ENCODE measurements around the gene MAMDC4. TPM values are rescaled to one million over a fixed set of nuclear protein-coding genes. Genes with fewer than 3 reads are reported as not detected.

The MAMDC4 gene
- total RNA-seq, 1 donor from 2014 or later: 20.6 TPM

Small RNA genes lying within 50 kb of the gene (microRNA-seq; reads per million reads assigned to microRNA genes)
- gene MIR4292: not detected
- 3.6 reads per million for gene MIR4479

Other genes with a start within 250 kb of the MAMDC4 start
- 14.1 and 16.8 TPM in 2 replicates for gene EGFL7, start 189.4 kb upstream of the MAMDC4 start, total RNA-seq
- gene AGPAT2, start 164.9 kb upstream of the MAMDC4 start, total RNA-seq: 18.4 and 19.0 TPM in 2 replicates
- 46.3 and 49.2 TPM in 2 replicates for gene DIPK1B, start 139.8 kb upstream of the MAMDC4 start, total RNA-seq
- gene LCN10, start 109.4 kb upstream of the MAMDC4 start, total RNA-seq: not detected in 2 replicates
- not detected in 2 replicates for gene LCN6, start 103.8 kb upstream of the MAMDC4 start, total RNA-seq
- not detected in 2 replicates for gene LCN8, start 94.1 kb upstream of the MAMDC4 start, total RNA-seq
- gene LCN15, start 87.8 kb upstream of the MAMDC4 start, total RNA-seq: not detected in 2 replicates
- 27.8 and 31.0 TPM in 2 replicates for gene TMEM141, start 61.0 kb upstream of the MAMDC4 start, total RNA-seq
- 0.93 and 1.4 TPM in 2 replicates for gene CCDC183, start 56.0 kb upstream of the MAMDC4 start, total RNA-seq
- gene RABL6, start 44.4 kb upstream of the MAMDC4 start, total RNA-seq: 191 and 198 TPM in 2 replicates
- 2.8 and 3.3 TPM in 2 replicates for gene AJM1, start 9.9 kb upstream of the MAMDC4 start, total RNA-seq
- 170 and 175 TPM in 2 replicates for gene PHPT1, start 2.9 kb upstream of the MAMDC4 start, total RNA-seq
- gene EDF1, start 14.0 kb downstream of the MAMDC4 start, total RNA-seq: 338 and 339 TPM in 2 replicates
- 30.1 and 34.4 TPM in 2 replicates for gene TRAF2, start 34.2 kb downstream of the MAMDC4 start, total RNA-seq
- 81.2 and 83.9 TPM in 2 replicates for gene FBXW5, start 92.4 kb downstream of the MAMDC4 start, total RNA-seq
- gene C8G, start 92.9 kb downstream of the MAMDC4 start, total RNA-seq: 0.59 and 0.98 TPM in 2 replicates
- gene LCN12, start 99.9 kb downstream of the MAMDC4 start, total RNA-seq: 0.50 and 1.1 TPM in 2 replicates
- gene PTGDS, start 125.2 kb downstream of the MAMDC4 start, total RNA-seq: not detected in 2 replicates
- not detected in 2 replicates for gene LCNL1, start 130.6 kb downstream of the MAMDC4 start, total RNA-seq
- gene PAXX, start 140.1 kb downstream of the MAMDC4 start, total RNA-seq: 82.6 and 84.9 TPM in 2 replicates
- gene CLIC3, start 144.2 kb downstream of the MAMDC4 start, total RNA-seq: not detected in 2 replicates
- gene ABCA2, start 175.9 kb downstream of the MAMDC4 start, total RNA-seq: 31.7 and 37.1 TPM in 2 replicates
- gene FUT7, start 179.7 kb downstream of the MAMDC4 start, total RNA-seq: 0.14 TPM in 1 of 2 replicates, not detected in the other
- 54.7 and 61.1 TPM in 2 replicates for gene NPDC1, start 193.8 kb downstream of the MAMDC4 start, total RNA-seq
- gene ENTPD2, start 201.7 kb downstream of the MAMDC4 start, total RNA-seq: not detected in 2 replicates
- 29.8 and 31.1 TPM in 2 replicates for gene SAPCD2, start 218.2 kb downstream of the MAMDC4 start, total RNA-seq
- 2.6 and 2.9 TPM in 2 replicates for gene UAP1L1, start 225.2 kb downstream of the MAMDC4 start, total RNA-seq
- 50.4 and 54.0 TPM in 2 replicates for gene MAN1B1, start 234.6 kb downstream of the MAMDC4 start, total RNA-seq

Data from neural crest cell (in vitro differentiated cells).